ENCODE measurements around the gene SHF.

The SHF gene

DNA sequence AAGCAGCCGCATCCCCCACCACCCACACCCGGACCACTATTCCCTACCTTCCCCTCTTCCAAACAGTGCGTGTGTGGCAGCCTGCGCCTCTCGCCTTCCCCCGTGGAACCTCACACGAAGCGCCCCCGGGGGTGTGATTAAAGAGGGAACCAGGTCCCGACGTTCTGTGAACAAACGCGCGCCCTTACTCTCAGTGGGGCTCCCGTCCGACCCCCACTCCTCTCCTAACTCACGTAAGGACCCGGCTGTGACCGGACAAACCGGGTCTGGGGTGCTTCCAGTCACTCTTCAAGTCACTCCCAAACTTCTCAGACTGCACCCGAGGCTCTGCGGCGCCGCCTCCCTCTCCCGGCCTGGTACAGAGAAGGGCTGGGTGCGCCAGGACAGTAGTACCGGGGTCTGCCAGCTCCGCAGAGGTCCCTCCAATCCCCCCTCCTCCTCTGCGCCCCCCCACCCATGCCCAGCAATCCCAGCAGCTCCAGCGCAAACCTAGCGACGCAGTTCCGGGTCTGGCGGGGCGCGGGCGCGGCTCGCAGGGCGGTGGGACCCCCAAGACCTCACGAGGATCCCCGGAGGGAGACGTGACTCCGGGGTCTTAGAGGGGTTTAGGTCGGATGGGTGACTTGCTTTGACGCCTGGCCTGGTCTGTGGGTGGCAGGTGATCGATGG lies 58.7 kb downstream of the SHF start:
- no peak for DNase-seq (ENCODE audit: low read depth, low spot score)

DNA sequence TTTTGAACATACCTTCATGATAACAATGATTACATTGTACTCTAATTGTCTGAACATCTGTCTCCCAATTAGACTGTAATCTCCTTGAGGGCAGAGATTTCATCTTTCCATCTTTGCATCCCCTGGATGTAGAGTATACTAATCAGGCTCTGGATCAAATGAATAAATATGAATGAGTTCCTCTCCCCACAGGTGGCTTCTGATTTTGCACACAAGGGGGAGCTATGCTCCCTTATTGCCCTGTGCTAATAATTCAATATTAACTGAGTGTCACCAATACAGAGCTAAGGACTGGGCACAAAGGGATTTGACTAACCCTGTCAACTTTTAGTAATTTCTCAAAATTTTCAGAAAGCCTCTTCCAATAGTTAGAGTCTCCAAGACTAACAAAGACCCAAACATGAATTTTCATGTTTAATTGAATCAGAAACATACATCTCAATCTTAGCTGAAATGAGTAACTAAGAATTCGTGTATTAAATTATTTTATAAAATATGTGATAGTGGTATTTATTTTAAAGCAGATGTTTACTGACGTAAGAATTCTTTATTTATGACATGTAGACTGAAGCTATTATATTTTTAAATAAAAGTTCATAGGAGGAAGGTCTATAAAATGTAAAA lies 61.1 kb downstream of the SHF start:
- peak; percentile 41 for DNase-seq (ENCODE audit: low read depth, low spot score)

DNA sequence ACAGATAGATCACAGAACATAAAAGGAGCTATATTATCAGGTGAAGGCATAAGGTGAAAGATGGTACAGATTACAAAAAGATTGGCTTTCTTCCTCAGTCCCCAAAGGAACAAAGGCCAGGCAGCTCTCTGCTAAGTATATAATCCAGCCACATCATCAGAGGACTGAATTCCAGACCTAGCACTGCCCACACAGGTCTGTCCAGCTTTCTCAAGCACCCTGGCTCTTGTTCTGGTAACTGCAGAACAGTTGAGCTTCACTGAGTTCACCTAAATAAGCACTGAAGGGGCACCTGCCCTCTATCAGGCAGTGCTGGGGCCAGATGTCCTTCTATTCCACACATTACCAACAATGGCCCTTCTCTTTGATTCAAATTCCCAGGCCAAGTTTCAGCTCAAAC lies 64.4 kb downstream of the SHF start:
- DNase-seq (ENCODE audit: low read depth, low spot score): no peak

DNA sequence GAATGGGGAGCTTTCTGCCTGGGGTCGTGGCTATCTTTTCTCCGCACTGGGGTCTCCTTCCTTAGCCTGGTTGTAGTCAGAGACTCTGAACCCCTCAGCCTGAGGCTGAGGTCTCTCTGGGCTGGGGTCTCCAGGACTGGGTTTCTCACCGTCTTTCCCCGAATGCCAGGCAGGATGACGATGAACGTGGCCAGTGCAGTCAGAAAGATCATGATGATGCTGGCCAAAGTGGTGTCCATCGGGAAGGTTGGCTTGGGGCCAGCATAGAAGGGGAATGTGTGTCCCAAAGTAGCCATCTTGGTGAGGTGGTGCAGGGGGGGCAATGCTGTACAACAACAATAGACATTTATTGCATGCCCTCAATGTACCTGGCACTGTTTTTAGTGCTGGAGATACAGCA lies 65.0 kb downstream of the SHF start:
- no peak for DNase-seq (ENCODE audit: low read depth, low spot score)

DNA sequence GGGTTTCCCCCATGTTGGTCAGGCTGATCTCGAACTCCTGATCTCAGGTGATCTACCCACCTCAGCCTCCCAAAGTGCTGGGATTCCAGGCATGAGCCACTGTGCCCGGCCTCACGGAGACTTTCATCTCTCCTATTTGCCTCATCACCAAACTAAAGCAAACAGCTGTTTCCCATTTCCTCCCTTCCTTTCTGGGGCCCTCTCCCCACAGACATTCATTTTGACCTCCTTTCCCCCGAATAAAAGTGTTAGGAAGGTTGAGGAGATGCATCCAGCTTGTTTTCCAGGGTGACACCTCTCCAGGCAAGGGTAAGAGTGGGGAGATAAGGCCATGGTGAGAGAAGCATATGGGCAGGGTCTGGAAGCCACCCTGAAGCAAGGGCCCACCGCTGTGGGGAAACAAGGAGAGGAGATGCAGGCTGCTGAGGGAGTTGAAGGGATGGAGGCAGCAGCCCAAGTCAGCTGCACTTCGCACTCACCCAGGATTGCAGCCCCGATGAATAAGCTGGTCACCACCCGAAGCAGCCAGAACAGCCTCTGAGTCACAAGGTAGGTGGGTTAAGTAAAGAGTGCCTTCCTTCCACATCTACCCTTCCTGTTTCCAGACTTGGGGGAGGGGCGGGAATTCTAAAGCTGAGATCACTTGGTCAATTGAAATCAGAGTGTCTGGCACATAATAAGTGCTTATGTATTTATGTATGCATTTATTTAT lies 65.9 kb downstream of the SHF start:
- DNase-seq (ENCODE audit: low read depth, low spot score): peak; percentile 82

DNA sequence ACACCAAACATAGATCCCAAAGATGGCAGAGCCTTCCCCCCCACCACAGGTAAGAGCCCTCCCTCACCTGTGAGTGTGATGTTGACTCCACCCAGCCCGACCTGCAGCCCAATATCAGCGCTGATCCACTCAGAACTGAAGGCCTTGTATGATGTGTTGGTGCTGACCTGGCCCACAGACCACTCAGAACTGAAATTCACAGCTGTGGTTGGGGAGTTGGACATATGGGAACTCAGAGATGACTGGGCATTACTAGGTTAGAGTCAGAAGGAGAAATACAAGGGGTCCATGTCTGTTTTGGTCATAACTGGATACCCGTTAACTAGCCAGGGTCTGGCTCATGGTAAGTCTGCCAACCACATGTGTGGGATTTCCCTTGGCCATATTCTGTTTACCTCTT lies 66.7 kb downstream of the SHF start:
- DNase-seq (ENCODE audit: low read depth, low spot score): no peak

DNA sequence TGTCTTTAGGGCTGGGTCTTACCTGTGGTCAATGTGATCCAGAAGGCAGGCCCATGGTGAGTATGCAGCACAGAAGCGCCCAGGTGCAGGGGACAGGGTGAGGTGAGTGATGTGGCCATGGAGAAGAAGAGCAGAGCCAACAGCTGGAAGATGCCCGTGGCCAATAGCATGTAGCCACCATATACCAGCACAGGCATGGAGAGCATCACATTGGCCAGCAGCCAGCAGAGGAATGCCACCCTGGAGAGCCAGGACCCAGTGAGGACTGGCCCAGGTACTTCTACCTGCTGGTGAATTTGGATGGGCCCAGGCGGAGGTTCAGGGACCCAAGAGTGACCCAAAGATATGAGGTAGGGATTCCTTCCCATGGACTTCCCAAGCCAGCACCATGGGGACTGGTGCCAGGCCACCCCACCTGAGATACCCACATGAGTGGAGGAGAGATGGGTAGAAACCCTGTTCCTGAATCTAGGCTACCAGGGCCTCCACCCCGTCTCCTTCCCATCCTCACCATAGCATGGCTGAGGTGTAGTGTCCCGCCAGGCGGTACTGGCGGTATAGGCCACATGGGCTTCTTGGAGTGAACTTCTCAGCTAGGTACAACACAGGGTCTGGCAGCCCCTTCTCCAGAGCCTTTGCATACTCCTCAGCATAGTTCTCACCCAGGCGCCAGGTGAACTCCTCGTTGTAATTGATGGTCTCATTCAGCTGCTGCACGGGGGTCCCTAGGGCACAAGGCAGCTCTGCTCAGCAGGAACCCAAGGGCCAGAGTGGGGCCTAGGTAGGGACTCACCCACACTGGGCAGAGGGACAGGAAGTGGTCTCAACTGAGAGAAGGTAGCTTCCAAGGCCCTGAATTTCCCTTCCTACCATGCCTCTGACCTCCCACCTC lies 67.4 kb downstream of the SHF start:
- DNase-seq (ENCODE audit: low read depth, low spot score): no peak

DNA sequence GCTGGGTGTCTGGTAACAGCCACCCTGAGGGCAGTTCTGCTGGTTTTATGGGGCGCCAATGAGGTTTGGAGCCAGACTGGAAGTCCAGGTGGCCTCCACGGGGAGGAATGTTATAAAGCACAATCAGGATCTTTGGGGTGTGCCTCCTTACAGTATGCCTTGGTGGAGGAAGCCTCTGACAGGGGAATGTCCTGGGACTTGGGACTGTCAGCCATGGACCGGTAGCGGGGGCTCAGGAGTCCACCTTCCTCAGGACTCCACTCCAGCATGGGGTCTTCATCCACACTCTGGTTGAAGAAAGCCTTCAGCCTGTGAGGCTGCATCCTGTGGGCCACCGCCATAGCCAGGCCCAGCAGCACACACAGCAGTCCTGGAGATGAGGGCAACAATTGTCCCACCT lies 68.8 kb downstream of the SHF start:
- no peak for DNase-seq (ENCODE audit: low read depth, low spot score)

DNA sequence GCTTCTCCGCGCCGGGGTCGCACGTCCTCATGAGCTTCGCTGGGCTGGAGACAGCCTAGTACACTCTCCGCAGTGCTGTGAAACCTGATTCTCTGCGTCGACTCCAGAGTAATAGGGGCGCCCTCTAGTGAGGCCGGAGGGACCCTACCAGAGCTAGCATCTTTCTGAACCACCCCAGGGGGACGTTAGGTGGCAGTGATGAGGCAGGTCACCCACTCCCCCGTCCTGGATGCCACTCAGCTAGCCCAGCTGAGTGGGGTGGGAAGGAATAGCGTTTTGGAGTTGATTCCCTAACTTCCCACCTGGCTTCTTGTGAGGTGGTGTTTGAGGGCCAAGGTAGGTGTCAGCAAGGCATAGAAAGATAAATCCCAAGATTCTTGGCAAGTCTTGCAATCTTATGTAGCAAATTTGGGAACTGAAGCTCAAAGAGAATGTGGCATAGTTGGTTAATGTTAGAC lies 69.6 kb downstream of the SHF start:
- peak; percentile 96 for DNase-seq (ENCODE audit: low read depth, low spot score)

DNA sequence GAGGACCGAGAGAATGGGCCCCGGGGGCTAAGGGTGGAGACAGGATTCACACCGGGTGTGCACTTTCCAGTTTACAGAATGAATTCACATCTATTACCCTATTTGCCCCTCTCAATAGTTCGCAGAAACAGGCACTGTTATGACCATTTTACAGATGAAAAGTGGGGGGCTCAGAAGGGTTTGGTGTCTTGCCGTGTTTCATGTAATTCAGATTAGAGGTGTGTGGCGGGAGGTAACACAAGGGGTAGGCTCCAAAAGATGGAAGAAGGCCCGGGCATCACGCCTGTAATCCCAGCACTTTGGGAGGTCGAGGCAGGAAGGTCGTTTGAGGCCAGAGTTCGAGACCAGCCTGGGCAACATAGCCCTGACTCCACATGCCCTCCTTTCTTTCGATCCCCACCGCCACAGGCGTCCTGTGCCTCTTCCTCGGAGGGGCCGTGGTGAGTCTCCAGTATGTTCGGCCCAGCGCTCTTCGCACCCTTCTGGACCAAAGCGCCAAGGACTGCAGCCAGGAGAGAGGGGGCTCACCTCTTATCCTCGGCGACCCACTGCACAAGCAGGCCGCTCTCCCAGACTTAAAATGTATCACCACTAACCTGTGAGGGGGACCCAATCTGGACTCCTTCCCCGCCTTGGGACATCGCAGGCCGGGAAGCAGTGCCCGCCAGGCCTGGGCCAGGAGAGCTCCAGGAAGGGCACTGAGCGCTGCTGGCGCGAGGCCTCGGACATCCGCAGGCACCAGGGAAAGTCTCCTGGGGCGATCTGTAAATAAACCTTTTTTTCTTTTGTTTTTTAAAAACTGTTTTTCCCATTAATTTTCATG lies 70.2 kb downstream of the SHF start:
- DNase-seq (ENCODE audit: low read depth, low spot score): no peak
